ENCODE data around the gene SNX11.

SNX11 gene

DNA sequence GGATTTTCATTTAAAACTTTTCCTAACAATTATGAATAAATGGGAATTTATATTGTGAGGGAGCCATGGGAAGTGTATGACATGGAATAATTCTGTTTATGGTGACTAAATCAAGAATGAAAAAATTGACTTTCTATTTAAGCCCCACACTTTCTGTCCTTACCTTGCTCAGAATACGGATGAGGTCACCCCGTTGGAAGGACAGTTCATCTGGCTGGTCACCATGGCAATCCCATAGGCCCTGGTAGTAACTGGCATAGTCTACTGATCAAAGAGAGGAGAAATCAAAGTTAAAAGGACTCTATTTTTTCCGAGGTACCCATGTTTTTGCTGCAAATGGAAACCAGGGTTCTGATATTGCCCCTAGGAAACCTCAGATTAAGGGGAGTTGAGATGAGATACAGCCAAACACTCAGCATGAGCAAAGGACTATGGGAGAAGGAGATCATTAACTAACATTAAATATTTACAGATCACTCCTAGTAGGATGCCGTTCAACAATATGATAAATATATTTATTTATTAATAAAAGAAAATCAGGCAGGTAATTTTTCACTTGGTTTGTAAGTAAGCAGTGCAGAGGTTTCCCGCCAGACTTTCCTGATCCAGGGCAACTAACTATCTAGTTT is 54.9 kb downstream of the SNX11 start:
- H3K4me3 ChIP-seq (ENCODE audit: low read depth, low read length): no peak overlapping the region
- no peak for DNase-seq (ENCODE audit: low read depth)
- TF ChIP-seq, protein P1, sequence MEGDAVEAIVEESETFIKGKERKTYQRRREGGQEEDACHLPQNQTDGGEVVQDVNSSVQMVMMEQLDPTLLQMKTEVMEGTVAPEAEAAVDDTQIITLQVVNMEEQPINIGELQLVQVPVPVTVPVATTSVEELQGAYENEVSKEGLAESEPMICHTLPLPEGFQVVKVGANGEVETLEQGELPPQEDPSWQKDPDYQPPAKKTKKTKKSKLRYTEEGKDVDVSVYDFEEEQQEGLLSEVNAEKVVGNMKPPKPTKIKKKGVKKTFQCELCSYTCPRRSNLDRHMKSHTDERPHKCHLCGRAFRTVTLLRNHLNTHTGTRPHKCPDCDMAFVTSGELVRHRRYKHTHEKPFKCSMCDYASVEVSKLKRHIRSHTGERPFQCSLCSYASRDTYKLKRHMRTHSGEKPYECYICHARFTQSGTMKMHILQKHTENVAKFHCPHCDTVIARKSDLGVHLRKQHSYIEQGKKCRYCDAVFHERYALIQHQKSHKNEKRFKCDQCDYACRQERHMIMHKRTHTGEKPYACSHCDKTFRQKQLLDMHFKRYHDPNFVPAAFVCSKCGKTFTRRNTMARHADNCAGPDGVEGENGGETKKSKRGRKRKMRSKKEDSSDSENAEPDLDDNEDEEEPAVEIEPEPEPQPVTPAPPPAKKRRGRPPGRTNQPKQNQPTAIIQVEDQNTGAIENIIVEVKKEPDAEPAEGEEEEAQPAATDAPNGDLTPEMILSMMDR (IDR thresholded peaks at IDR 0.05; ENCODE audit: insufficient read depth, low read depth, low read length, missing control alignments): no peak

- TF ChIP-seq, protein P1 (IDR thresholded peaks at IDR 0.05; ENCODE audit: insufficient read depth, low read depth, low read length, missing control alignments): no peak
- peak; percentile 57 for DNase-seq (ENCODE audit: low read depth)
- H3K4me3 ChIP-seq (ENCODE audit: low read depth, low read length): no peak overlapping the region
Measured at GRCh38 chr17:48162946-48163506, 55.5 kb downstream of the SNX11 start.

GRCh38 chr17:48163809-48164208 is 56.2 kb downstream of the SNX11 start:
- H3K4me3 ChIP-seq (ENCODE audit: low read depth, low read length): no peak overlapping the region
- TF ChIP-seq, protein P1 (IDR thresholded peaks at IDR 0.05; ENCODE audit: insufficient read depth, low read depth, low read length, missing control alignments): no peak
- no peak for DNase-seq (ENCODE audit: low read depth)

GRCh38 chr17:48169926-48170325 is 62.4 kb downstream of the SNX11 start:
- no peak for DNase-seq (ENCODE audit: low read depth)
- TF ChIP-seq, protein P1 (IDR thresholded peaks at IDR 0.05; ENCODE audit: insufficient read depth, low read depth, low read length, missing control alignments): no peak

More at GRCh38 chr17:48169926-48170325, 62.4 kb downstream of the SNX11 start:
- no peak overlapping the region for H3K4me3 ChIP-seq (ENCODE audit: low read depth, low read length)

Measured in GM12865 (cell line).